Ascending aorta (tissue), 2 donors: Measurements from ENCODE around the gene TCTN1. TPM values are rescaled to one million over a fixed set of nuclear protein-coding genes. Genes with fewer than 3 reads are reported as not detected.
"Not testable (repeated sequence)": the region's sequence is repeated elsewhere in the genome, so short reads cannot be mapped to it uniquely, and the experiment has no call there.

Experiments used
- DNase-seq, 2 donors: peaks; one replicate each; pipeline ENCODE4 v3.0.0-alpha.2; 2019; ENCODE audit warnings: low spot score in 2 of 2
- H3K27ac ChIP-seq, 2 donors: fragments of 200-600 bp; sonication (generic); one replicate each; pipeline ENCODE4 v1.5.1; 2016 to 2017; ENCODE audit warnings: mild to moderate bottlenecking in 1 of 2
- H3K27me3 ChIP-seq: fragments of 200-600 bp; sonication (generic); one replicate; pipeline ENCODE4 v1.5.1; 2017
- H3K36me3 ChIP-seq, 2 donors: fragments of 200-600 bp; sonication (generic); one replicate each; pipeline ENCODE4 v1.5.1; 2016
- H3K4me1 ChIP-seq, 2 donors: fragments of 200-600 bp; sonication (generic); one replicate each; pipeline ENCODE4 v1.5.1; 2016 to 2017; ENCODE audit warnings: mild to moderate bottlenecking in 1 of 2
- H3K4me3 ChIP-seq, 2 donors: fragments of 200-600 bp; sonication (generic); one replicate each; pipeline ENCODE4 v1.5.1; 2016 to 2017; ENCODE audit warnings: mild to moderate bottlenecking in 1 of 2
- H3K9me3 ChIP-seq, 2 donors: fragments of 200-600 bp; sonication (generic); one replicate each; pipeline ENCODE4 v1.5.1; 2016
- intact Hi-C: fragments of 100-400 bp; cut with DNase I; formaldehyde crosslinking; loops from one replicate; pipeline ENCODE4 v1.15.1; 2023
- total RNA-seq: library from RNA; depleted of rRNA; stranded (reverse); fragments of >200 nt; gene quantifications from one replicate; pipeline ENCODE4 v1.1.0, GENCODE V29; 2016
- TF ChIP-seq, protein P1 (sequence below), 3 experiments: fragments of 200-600 bp in 2 of 3; fragments of 450-650 bp in 1 of 3; sonication (generic) in 2 of 3; IDR thresholded peaks; one replicate each; pipeline ENCODE4 v1.5.1; 2016 to 2019; ENCODE audit warnings: antibody characterized with exemption in 3 of 3, mild to moderate bottlenecking in 1 of 3, moderate library complexity in 1 of 3

Gene TCTN1
- total RNA-seq, 1 donor from 2014 or later, result 28.4 TPM

GRCh38 chr12:110647631-110648040 is 33.7 kb downstream of the TCTN1 start:
- intact Hi-C loops, result no loop called here
- H3K36me3 ChIP-seq, result peaks cover 17 to 41% of the 10 kb centered on the region in 2 donors

GRCh38 chr12:110649341-110649847 is 35.5 kb downstream of the TCTN1 start:
- no peak for DNase-seq

More at GRCh38 chr12:110647631-110648040, 33.7 kb downstream of the TCTN1 start:
- no peak for DNase-seq
- Histone ChIP-seq H3K27me3 (no peaks in the 10 kb centered on the region), H3K27ac (no peak overlapping the region), H3K4me3 (no peak overlapping the region), H3K9me3 (no peaks in the 10 kb centered on the region), H3K4me1 (no peaks in the 10 kb centered on the region)
- TF ChIP-seq, protein P1, sequence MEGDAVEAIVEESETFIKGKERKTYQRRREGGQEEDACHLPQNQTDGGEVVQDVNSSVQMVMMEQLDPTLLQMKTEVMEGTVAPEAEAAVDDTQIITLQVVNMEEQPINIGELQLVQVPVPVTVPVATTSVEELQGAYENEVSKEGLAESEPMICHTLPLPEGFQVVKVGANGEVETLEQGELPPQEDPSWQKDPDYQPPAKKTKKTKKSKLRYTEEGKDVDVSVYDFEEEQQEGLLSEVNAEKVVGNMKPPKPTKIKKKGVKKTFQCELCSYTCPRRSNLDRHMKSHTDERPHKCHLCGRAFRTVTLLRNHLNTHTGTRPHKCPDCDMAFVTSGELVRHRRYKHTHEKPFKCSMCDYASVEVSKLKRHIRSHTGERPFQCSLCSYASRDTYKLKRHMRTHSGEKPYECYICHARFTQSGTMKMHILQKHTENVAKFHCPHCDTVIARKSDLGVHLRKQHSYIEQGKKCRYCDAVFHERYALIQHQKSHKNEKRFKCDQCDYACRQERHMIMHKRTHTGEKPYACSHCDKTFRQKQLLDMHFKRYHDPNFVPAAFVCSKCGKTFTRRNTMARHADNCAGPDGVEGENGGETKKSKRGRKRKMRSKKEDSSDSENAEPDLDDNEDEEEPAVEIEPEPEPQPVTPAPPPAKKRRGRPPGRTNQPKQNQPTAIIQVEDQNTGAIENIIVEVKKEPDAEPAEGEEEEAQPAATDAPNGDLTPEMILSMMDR (IDR thresholded peaks at IDR 0.05), result no peak

GRCh38 chr12:110654238-110654637 is 40.3 kb downstream of the TCTN1 start:
- H3K27me3 ChIP-seq, intact Hi-C loops, H3K27ac ChIP-seq, H3K9me3 ChIP-seq, H3K4me1 ChIP-seq, H3K4me3 ChIP-seq, DNase-seq: not testable (repeated sequence)
- peaks cover 13 to 24% of the 10 kb centered on the region in 2 donors for H3K36me3 ChIP-seq

More at GRCh38 chr12:110649341-110649847, 35.5 kb downstream of the TCTN1 start:
- Histone ChIP-seq H3K27me3 (no peaks in the 10 kb centered on the region), H3K4me1 (no peaks in the 10 kb centered on the region), H3K27ac (no peak overlapping the region), H3K36me3 (peaks cover 19 to 41% of the 10 kb centered on the region in 2 donors), H3K4me3 (no peak overlapping the region), H3K9me3 (no peaks in the 10 kb centered on the region)
- TF ChIP-seq, protein P1 (IDR thresholded peaks at IDR 0.05), result no peak
- intact Hi-C loops, result no loop called here

- Histone ChIP-seq H3K27me3 (no peaks in the 10 kb centered on the region), H3K27ac (no peak overlapping the region), H3K9me3 (no peaks in the 10 kb centered on the region), H3K36me3 (peaks cover 8 to 11% of the 10 kb centered on the region in 2 donors), H3K4me1 (no peaks in the 10 kb centered on the region), H3K4me3 (no peak overlapping the region)
- intact Hi-C loops, result no loop called here
- TF ChIP-seq, protein P1 (IDR thresholded peaks at IDR 0.05), result no peak
- no peak for DNase-seq
Measured at GRCh38 chr12:110656071-110656655, 42.2 kb downstream of the TCTN1 start.

DNA sequence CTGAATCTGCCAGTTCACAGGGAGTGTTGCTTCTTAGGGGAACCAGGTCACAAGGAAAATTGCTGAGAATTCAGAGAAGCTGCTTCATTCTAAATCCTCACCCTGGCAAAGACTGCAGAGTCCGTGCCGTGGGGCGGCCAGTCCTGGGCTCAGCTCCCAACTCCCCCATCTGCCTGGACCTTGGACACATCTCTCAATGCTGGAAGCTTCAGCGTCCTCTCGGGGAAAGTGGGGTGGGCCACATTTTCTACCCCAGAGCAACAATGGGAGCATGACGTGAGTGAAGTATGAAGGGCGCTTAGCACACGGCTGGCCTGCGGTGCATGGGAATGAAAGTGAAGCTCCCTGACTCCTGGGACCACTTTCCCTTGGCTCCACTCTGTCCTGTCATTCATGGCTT is 43.8 kb downstream of the TCTN1 start:
- DNase-seq, result no peak
- Histone ChIP-seq H3K27ac (no peak overlapping the region), H3K4me1 (no peaks in the 10 kb centered on the region), H3K9me3 (no peaks in the 10 kb centered on the region), H3K27me3 (no peaks in the 10 kb centered on the region), H3K36me3 (peaks cover 0 to 8% of the 10 kb centered on the region in 2 donors), H3K4me3 (no peak overlapping the region)
- intact Hi-C loops, result no loop called here
- TF ChIP-seq, protein P1 (IDR thresholded peaks at IDR 0.05), result no peak

DNA sequence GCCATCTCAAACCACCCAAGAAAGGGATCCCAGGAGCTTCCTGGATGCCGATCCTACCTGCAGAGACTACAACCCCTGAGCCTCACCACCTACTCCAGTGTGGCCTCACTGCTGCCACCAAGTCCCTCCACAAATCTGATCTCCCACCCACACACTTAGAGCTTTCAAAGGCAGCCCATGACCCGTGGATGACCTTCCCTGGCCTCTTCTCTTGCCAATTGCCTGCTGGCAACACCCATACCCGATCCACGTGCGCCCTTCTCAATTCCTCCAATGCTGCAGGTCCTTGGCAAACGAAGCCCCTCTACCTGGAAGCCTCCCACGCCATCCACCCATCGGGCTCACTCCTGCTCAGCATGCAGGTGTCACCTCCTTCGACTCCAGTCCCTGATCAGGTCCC is 44.3 kb downstream of the TCTN1 start:
- DNase-seq, result no peak
- Histone ChIP-seq H3K4me3 (no peak overlapping the region), H3K9me3 (no peaks in the 10 kb centered on the region), H3K4me1 (no peaks in the 10 kb centered on the region), H3K36me3 (peaks cover 0 to 8% of the 10 kb centered on the region in 2 donors), H3K27ac (no peak overlapping the region), H3K27me3 (no peaks in the 10 kb centered on the region)
- TF ChIP-seq, protein P1 (IDR thresholded peaks at IDR 0.05), result no peak
- intact Hi-C loops, result no loop called here
